ENCODE measurements around the gene RBM33. TPM values are rescaled to one million over a fixed set of nuclear protein-coding genes. Genes with fewer than 3 reads are reported as not detected.

Gene RBM33
- total RNA-seq, 4 donors from 2014 or later, result 20.6 to 85.1 (median 38.4) TPM

- Histone ChIP-seq H3K4me1 (no peaks in the 10 kb centered on the region), H3K9me3 (no peaks in the 10 kb centered on the region), H3K27ac (no peak overlapping the region), H3K4me3 (no peak overlapping the region), H3K36me3 (no peaks in the 10 kb centered on the region), H3K27me3 (no peaks in the 10 kb centered on the region)
- intact Hi-C loops (cut with DNase I; ENCODE audit: low total_unique reads), result no loop called here
- no peak for TF ChIP-seq POLR2A (IDR thresholded peaks at IDR 0.05)
- TF ChIP-seq, protein P1, sequence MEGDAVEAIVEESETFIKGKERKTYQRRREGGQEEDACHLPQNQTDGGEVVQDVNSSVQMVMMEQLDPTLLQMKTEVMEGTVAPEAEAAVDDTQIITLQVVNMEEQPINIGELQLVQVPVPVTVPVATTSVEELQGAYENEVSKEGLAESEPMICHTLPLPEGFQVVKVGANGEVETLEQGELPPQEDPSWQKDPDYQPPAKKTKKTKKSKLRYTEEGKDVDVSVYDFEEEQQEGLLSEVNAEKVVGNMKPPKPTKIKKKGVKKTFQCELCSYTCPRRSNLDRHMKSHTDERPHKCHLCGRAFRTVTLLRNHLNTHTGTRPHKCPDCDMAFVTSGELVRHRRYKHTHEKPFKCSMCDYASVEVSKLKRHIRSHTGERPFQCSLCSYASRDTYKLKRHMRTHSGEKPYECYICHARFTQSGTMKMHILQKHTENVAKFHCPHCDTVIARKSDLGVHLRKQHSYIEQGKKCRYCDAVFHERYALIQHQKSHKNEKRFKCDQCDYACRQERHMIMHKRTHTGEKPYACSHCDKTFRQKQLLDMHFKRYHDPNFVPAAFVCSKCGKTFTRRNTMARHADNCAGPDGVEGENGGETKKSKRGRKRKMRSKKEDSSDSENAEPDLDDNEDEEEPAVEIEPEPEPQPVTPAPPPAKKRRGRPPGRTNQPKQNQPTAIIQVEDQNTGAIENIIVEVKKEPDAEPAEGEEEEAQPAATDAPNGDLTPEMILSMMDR (IDR thresholded peaks at IDR 0.05), result no peak
- DNase-seq, result no peak
These were observed 16.3 kb downstream of the RBM33 start for GRCh38 chr7:155660758-155661093.

- Histone ChIP-seq H3K27me3 (no peaks in the 10 kb centered on the region), H3K4me1 (peaks cover 0 to 2% of the 10 kb centered on the region in 2 donors), H3K27ac (no peak overlapping the region), H3K4me3 (no peak overlapping the region), H3K36me3 (no peaks in the 10 kb centered on the region), H3K9me3 (no peaks in the 10 kb centered on the region)
- TF ChIP-seq, protein P1 (IDR thresholded peaks at IDR 0.05), result no peak
- no peak for TF ChIP-seq POLR2A (IDR thresholded peaks at IDR 0.05)
- intact Hi-C loops (cut with DNase I; ENCODE audit: low total_unique reads), result no loop called here
- DNase-seq, result no peak
These were observed 18.0 kb downstream of the RBM33 start for GRCh38 chr7:155662343-155663043.

- no peak for TF ChIP-seq POLR2A (IDR thresholded peaks at IDR 0.05)
- TF ChIP-seq, protein P1 (IDR thresholded peaks at IDR 0.05), result no peak
- peaks cover 0 to 5% of the 10 kb centered on the region in 2 donors for H3K4me1 ChIP-seq
- intact Hi-C loops (cut with DNase I; ENCODE audit: low total_unique reads), result no loop called here
These were observed 19.5 kb downstream of the RBM33 start for GRCh38 chr7:155663937-155664336.

GRCh38 chr7:155665079-155665956 is 20.9 kb downstream of the RBM33 start:
- Histone ChIP-seq H3K4me1 (peaks cover 0 to 9% of the 10 kb centered on the region in 2 donors), H3K4me3 (no peak overlapping the region), H3K27me3 (no peaks in the 10 kb centered on the region), H3K9me3 (no peaks in the 10 kb centered on the region), H3K27ac (no peak overlapping the region), H3K36me3 (no peaks in the 10 kb centered on the region)
- TF ChIP-seq POLR2A (IDR thresholded peaks at IDR 0.05), result no peak
- TF ChIP-seq, protein P1 (IDR thresholded peaks at IDR 0.05), result no peak
- DNase-seq, result no peak
- intact Hi-C loops (cut with DNase I; ENCODE audit: low total_unique reads), result no loop called here

More at GRCh38 chr7:155663937-155664336, 19.5 kb downstream of the RBM33 start:
- no peak overlapping the region for H3K27ac ChIP-seq
- H3K9me3 ChIP-seq, result no peaks in the 10 kb centered on the region
- DNase-seq, result no peak
- H3K4me3 ChIP-seq, result no peak overlapping the region
- no peaks in the 10 kb centered on the region for H3K36me3 ChIP-seq
- no peaks in the 10 kb centered on the region for H3K27me3 ChIP-seq

GRCh38 chr7:155665957-155666287 is 21.5 kb downstream of the RBM33 start:
- Histone ChIP-seq H3K9me3 (no peaks in the 10 kb centered on the region), H3K27me3 (no peaks in the 10 kb centered on the region), H3K4me3 (no peak overlapping the region), H3K36me3 (no peaks in the 10 kb centered on the region), H3K4me1 (peaks cover 0 to 9% of the 10 kb centered on the region in 2 donors), H3K27ac (no peak overlapping the region)
- TF ChIP-seq, protein P1 (IDR thresholded peaks at IDR 0.05), result no peak
- TF ChIP-seq POLR2A (IDR thresholded peaks at IDR 0.05), result no peak
- DNase-seq, result no peak
- intact Hi-C loops (cut with DNase I; ENCODE audit: low total_unique reads), result no loop called here
